Hepatocyte (in vitro differentiated cells): Measurements from ENCODE around the gene OCA2.

ENCODE experiments used
- CTCF ChIP-seq: fragments of 200-600 bp; sonication (generic); IDR thresholded peaks from 2 replicates; pipeline ENCODE4 v1.5.1; 2016; ENCODE audit warnings: antibody characterized with exemption, mild to moderate bottlenecking; ENCODE audit not compliant: poor library complexity
- EZH2 ChIP-seq: fragments of 200-600 bp; sonication (generic); IDR thresholded peaks from 2 replicates; pipeline ENCODE4 v1.6.1; 2016; ENCODE audit warnings: antibody characterized with exemption, mild to moderate bottlenecking, borderline replicate concordance
- EZH2phosphoT487 ChIP-seq: fragments of 200-600 bp; sonication (generic); IDR thresholded peaks from one replicate; pipeline ENCODE4 v1.6.1; 2018; ENCODE audit warnings: antibody characterized with exemption, mild to moderate bottlenecking, low read depth, moderate library complexity; ENCODE audit not compliant: unreplicated experiment, severe bottlenecking

GRCh38 chr15:27939246-27939645 is 159.9 kb downstream of the OCA2 start:
- TF ChIP-seq EZH2 (no peak), CTCF (no peak), EZH2phosphoT487 (no peak)
